ENCODE data around the gene ZNF92. TPM values are rescaled to one million over a fixed set of nuclear protein-coding genes. Genes with fewer than 3 reads are reported as not detected.

Gene ZNF92
- 5.7 and 7.0 TPM in 2 replicates for total RNA-seq
- long read RNA-seq, transcript ZNF92-201 (4 exons, 3,210 nt): major isoform, 37 of 48 reads
- long read RNA-seq, partial matches to known transcripts: 0 of 48 reads
- long read RNA-seq, other reads (novel, unspliced or antisense): 3 of 48 reads

DNA sequence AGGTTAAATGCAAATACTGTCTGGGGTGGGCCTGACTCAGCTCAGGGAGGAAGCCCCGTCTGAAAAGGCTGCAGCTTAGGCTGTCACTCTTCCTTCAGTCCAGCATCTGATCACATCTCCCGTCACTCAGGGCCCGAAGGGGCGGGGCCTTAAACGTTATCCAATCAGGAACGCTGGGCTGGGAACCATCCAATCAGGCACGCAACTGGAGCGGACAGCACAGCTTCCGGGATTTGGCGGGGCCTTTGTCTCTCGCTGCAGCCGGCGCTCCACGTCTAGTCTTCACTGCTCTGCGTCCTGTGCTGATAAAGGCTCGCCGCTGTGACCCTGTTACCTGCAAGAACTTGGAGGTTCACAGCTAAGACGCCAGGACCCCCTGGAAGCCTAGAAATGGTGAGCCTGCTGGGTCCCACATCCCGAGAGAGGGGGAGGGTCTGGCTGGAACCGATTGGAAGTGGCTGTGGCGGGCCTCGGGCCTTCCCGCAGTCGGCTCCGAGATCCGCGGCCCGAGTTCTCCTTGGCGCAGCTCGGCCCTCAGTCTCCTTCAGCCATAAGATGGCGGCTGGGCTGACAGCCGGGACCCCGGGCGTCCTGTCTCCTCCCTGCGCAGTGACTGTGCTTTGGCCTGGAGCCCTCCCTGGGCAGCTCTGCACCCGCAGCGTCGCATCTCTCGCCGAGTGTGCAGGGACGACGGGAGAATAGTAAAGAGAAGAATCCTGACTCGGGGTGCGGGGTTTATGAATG lies at the start of gene ZNF92:
ZNF92 (plus strand) TSS at position 248 of the 744 bp plus-strand sequence; CDS start at position 391, 143 bp downstream.
- Mint-ChIP-seq H3K4me1 (ENCODE audit: unreplicated experiment) (peaks cover 21% of the 10 kb centered on the region), H3K36me3 (ENCODE audit: unreplicated experiment) (peaks cover 7% of the 10 kb centered on the region), H3K27ac (ENCODE audit: unreplicated experiment) (peak within 1 kb of the TSS; percentile 97), H3K4me3 (ENCODE audit: unreplicated experiment) (peak within 1 kb of the TSS; percentile 97), H3K27me3 (ENCODE audit: unreplicated experiment) (no peaks in the 10 kb centered on the region), H3K9me3 (ENCODE audit: unreplicated experiment) (no peaks in the 10 kb centered on the region)
- TF ChIP-seq, protein P1, sequence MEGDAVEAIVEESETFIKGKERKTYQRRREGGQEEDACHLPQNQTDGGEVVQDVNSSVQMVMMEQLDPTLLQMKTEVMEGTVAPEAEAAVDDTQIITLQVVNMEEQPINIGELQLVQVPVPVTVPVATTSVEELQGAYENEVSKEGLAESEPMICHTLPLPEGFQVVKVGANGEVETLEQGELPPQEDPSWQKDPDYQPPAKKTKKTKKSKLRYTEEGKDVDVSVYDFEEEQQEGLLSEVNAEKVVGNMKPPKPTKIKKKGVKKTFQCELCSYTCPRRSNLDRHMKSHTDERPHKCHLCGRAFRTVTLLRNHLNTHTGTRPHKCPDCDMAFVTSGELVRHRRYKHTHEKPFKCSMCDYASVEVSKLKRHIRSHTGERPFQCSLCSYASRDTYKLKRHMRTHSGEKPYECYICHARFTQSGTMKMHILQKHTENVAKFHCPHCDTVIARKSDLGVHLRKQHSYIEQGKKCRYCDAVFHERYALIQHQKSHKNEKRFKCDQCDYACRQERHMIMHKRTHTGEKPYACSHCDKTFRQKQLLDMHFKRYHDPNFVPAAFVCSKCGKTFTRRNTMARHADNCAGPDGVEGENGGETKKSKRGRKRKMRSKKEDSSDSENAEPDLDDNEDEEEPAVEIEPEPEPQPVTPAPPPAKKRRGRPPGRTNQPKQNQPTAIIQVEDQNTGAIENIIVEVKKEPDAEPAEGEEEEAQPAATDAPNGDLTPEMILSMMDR (IDR thresholded peaks at IDR 0.05): no peak
- DNase-seq (ENCODE audit: extremely low spot score, unreplicated experiment): peak; percentile 97

DNA sequence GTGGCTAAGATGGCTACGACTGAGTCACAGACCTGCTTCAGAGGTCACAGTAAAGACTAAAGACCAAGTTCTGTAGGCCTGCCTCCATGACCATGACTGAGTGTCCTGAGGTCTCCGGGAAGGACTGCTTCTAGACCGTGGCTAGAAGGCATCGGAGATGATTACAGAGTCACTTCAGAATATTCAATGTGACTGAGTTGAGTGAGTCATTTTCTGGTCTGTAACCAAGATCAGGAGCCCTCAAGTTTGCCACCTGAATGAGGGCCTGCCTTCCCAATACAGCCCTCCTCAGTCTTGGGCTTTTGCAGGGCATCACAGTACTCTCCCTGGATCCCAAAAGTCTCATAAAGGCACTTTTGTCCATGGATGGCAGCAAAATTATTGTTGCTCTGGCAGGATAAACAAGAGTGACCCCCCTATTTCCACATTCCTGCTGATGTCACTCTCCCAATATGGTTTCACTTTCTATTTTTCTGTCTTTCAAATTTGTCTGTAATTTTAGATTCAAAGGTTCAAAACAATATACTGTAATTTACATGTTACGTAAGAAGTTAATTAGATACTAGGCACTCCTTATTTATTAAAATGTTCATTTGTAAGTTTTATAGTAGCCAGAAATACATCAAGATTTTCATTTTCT lies 47.7 kb upstream of the ZNF92 start:
- no peak overlapping the region for H3K4me3 Mint-ChIP-seq (ENCODE audit: unreplicated experiment)

DNA sequence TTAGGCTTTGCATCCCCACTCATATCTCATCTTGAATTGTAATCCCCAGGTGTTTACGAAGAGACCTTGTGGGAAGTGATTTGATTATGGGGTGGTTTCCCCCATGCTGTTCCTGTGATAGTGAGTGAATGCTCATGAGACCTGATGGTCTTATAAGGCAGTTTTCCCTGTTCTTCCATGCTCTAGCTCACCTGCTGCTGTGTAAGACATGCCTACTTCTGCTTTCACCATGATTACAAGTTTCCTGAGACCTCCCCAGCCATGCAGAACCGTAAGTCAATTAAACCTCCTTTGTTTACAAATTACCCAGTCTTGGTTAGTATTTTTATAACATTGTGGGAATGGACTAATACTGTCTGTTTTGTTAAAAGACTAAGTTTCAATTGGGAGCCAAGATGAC lies 35.3 kb upstream of the ZNF92 start:
- H3K4me3 Mint-ChIP-seq (ENCODE audit: unreplicated experiment): no peak overlapping the region
- no peak overlapping the region for H3K27ac Mint-ChIP-seq (ENCODE audit: unreplicated experiment)
- no peaks in the 10 kb centered on the region for H3K9me3 Mint-ChIP-seq (ENCODE audit: unreplicated experiment)
- H3K27me3 Mint-ChIP-seq (ENCODE audit: unreplicated experiment): no peaks in the 10 kb centered on the region
- H3K4me1 Mint-ChIP-seq (ENCODE audit: unreplicated experiment): no peaks in the 10 kb centered on the region
- H3K36me3 Mint-ChIP-seq (ENCODE audit: unreplicated experiment): no peaks in the 10 kb centered on the region
- no peak for DNase-seq (ENCODE audit: extremely low spot score, unreplicated experiment)
- TF ChIP-seq, protein P1 (IDR thresholded peaks at IDR 0.05): no peak

More for the DNA sequence above, 47.7 kb upstream of the ZNF92 start:
- TF ChIP-seq, protein P1 (IDR thresholded peaks at IDR 0.05): no peak
- Mint-ChIP-seq H3K27me3 (ENCODE audit: unreplicated experiment) (no peaks in the 10 kb centered on the region), H3K36me3 (ENCODE audit: unreplicated experiment) (no peaks in the 10 kb centered on the region), H3K9me3 (ENCODE audit: unreplicated experiment) (peaks cover 6% of the 10 kb centered on the region), H3K4me1 (ENCODE audit: unreplicated experiment) (peaks cover 11% of the 10 kb centered on the region), H3K27ac (ENCODE audit: unreplicated experiment) (no peak overlapping the region)
- peak; percentile 25 for DNase-seq (ENCODE audit: extremely low spot score, unreplicated experiment)

DNA sequence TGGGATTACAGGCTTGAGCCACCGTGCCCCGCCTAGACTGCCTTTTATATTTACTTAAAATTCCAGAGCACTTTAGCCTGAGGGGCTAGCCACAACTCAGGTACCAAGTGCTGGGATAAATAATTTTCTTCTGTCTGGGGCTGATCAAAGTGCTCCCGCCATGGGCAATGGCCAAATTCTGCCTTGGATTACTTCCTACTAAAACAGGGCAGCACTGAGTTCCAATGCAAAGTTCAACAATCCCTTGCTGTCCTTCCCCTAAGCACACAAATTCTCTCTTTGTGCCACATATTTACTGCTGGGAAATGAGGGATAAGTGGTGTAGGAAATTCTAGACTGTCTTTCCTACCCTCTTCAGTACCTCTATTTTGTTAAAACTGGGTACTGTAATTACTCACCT lies 34.4 kb upstream of the ZNF92 start:
- no peaks in the 10 kb centered on the region for H3K9me3 Mint-ChIP-seq (ENCODE audit: unreplicated experiment)
- no peak overlapping the region for H3K27ac Mint-ChIP-seq (ENCODE audit: unreplicated experiment)
- no peak for DNase-seq (ENCODE audit: extremely low spot score, unreplicated experiment)
- TF ChIP-seq, protein P1 (IDR thresholded peaks at IDR 0.05): no peak
- H3K36me3 Mint-ChIP-seq (ENCODE audit: unreplicated experiment): no peaks in the 10 kb centered on the region
- no peaks in the 10 kb centered on the region for H3K27me3 Mint-ChIP-seq (ENCODE audit: unreplicated experiment)
- H3K4me1 Mint-ChIP-seq (ENCODE audit: unreplicated experiment): no peaks in the 10 kb centered on the region
- H3K4me3 Mint-ChIP-seq (ENCODE audit: unreplicated experiment): no peak overlapping the region

Data from osteocyte (in vitro differentiated cells).